Stimulated activated memory B cell treated with anti-CD40 and anti-IgM and Interleukin-4, amounts not matched to agents 10 μg/mL and 1 μg/mL and 100 μg/mL, for 72 hours (primary cell): Measurements from ENCODE around the gene DPYSL3.
"Not testable (repeated sequence)": the region's sequence is repeated elsewhere in the genome, so short reads cannot be mapped to it uniquely, and the experiment has no call there.

Experiments
- ATAC-seq: fragments of 150-1000 bp; cut with Tn5 transposase; 2 replicates; pipeline ENCODE4 v1.10.0; 2021
- H3K27ac Mint-ChIP-seq: one replicate; pipeline ENCODE4 v1.8.0; 2022; ENCODE audit warnings: mild to moderate bottlenecking, mixed read lengths
- H3K27me3 Mint-ChIP-seq: one replicate; pipeline ENCODE4 v1.8.0; 2022; ENCODE audit warnings: mixed read lengths
- H3K36me3 Mint-ChIP-seq: one replicate; pipeline ENCODE4 v1.8.0; 2022; ENCODE audit warnings: mixed read lengths
- H3K4me1 Mint-ChIP-seq: one replicate; pipeline ENCODE4 v1.8.0; 2022; ENCODE audit warnings: mixed read lengths
- H3K4me3 Mint-ChIP-seq: one replicate; pipeline ENCODE4 v1.8.0; 2022; ENCODE audit warnings: mild to moderate bottlenecking, moderate library complexity, mixed read lengths
- H3K9me3 Mint-ChIP-seq: one replicate; pipeline ENCODE4 v1.8.0; 2022; ENCODE audit warnings: mixed read lengths

The DPYSL3 gene

GRCh38 chr5:147369742-147370374, 140.0 kb downstream of the DPYSL3 start:
- H3K27ac Mint-ChIP-seq: no peak overlapping the region
- H3K36me3 Mint-ChIP-seq: no peaks in the 10 kb centered on the region
- peaks cover 11% of the 10 kb centered on the region for H3K9me3 Mint-ChIP-seq
- ATAC-seq: no peak
- H3K27me3 Mint-ChIP-seq: no peaks in the 10 kb centered on the region
- H3K4me1 Mint-ChIP-seq: no peaks in the 10 kb centered on the region
- H3K4me3 Mint-ChIP-seq: no peak overlapping the region

DNA sequence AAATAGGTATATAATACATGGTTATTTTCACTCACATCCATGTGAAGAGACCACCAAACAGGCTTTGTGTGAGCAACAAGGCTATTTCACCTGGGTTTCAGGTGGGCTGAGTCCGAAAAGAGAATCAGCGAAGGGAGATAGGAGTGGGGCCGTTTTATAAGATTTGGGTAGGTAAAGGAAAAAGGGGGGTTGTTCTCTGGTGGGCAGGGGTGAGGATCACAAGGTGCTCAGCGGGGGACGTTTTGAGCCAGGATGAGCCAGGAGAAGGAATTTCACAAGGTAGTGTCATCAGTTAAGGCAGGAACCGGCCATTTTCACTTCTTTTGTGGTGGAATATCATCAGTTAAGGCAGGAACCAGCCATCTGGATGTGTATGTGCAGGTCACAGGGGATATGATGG, 142.5 kb downstream of the DPYSL3 start:
- peaks cover 15% of the 10 kb centered on the region for H3K9me3 Mint-ChIP-seq
- not testable (repeated sequence) for ATAC-seq, H3K27me3 Mint-ChIP-seq, H3K4me3 Mint-ChIP-seq, H3K4me1 Mint-ChIP-seq, H3K36me3 Mint-ChIP-seq, H3K27ac Mint-ChIP-seq

DNA sequence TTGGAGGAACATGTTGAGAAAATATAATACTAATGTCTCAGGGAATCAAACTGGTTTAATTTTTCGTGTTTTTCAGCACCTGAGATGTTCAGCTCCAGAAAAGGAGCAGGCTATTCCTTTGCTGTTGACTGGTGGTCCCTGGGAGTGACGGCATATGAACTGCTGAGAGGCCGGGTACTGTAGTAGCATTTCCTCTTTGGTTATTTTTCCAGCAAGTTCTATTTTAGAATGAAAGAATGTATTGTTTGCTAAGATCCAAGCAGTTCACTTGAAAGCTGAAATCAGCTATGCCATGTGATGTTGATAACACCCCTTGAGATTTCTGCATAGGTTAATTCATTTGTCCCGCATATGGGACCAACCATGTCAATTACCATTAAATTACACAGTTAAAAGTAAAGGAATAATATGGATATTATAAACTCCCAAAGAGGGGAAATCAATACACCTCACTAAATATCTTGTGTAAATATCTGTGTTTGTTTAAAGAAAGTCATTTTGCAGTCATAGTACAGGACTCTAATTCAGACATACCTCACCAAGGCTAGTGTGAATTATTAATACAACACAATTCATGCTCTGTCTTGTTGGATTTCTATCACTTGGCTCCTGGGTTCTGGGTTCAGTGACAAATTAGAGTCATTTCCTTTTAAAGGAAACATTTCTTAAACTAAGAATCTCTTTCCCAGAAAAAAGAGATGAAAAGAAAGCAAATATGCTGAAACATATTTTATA, 148.3 kb downstream of the DPYSL3 start:
- Mint-ChIP-seq H3K4me3 (no peak overlapping the region), H3K27ac (no peak overlapping the region), H3K9me3 (peaks cover 16% of the 10 kb centered on the region), H3K27me3 (no peaks in the 10 kb centered on the region), H3K4me1 (no peaks in the 10 kb centered on the region), H3K36me3 (no peaks in the 10 kb centered on the region)
- ATAC-seq: no peak

DNA sequence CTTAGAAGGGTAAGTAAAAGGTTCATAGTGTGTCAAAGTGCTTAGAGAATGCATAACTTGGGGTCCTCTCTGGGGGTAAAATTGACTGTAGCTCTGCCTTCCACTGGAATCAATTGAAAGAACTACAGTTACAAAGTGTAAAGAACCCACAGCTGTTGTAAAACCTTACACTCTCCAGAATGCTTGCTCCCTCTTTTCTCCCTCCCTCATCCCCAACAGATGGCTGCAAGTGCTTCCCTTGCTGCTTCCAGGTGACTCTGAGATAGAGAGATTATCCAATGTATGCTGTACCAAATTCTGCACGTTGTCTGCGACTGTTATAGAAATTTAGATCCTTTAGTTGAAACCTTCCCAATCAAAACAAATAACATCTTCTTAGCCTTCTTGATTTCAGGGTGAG, 149.1 kb downstream of the DPYSL3 start:
- Mint-ChIP-seq H3K27ac (no peak overlapping the region), H3K9me3 (peaks cover 12% of the 10 kb centered on the region), H3K4me1 (no peaks in the 10 kb centered on the region), H3K4me3 (no peak overlapping the region), H3K27me3 (no peaks in the 10 kb centered on the region), H3K36me3 (no peaks in the 10 kb centered on the region)
- no peak for ATAC-seq

DNA sequence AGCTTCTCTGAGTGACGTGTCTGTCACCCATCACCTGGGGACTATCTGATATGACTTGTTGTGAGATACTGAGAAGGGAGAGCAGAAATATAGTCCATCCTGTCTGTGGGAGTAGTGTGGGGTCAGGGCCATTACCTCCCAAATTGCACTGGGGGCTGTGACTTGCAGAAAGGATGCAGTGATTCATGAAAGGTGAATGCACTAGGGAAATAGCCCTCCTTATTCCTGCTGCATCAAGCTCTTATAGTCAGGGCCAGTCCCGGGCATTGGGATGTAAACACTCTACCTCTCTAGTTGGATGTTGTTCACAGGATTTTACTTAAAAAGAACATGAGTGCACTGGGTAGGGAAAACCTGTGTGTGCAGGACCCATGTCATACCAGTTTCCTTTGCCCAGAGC, 150.3 kb downstream of the DPYSL3 start:
- Mint-ChIP-seq H3K27ac (no peak overlapping the region), H3K9me3 (peaks cover 8% of the 10 kb centered on the region), H3K4me1 (no peaks in the 10 kb centered on the region), H3K4me3 (no peak overlapping the region), H3K27me3 (no peaks in the 10 kb centered on the region), H3K36me3 (no peaks in the 10 kb centered on the region)
- no peak for ATAC-seq

- Mint-ChIP-seq H3K4me3 (no peak overlapping the region), H3K9me3 (peaks cover 6% of the 10 kb centered on the region), H3K4me1 (no peaks in the 10 kb centered on the region), H3K27me3 (no peaks in the 10 kb centered on the region), H3K36me3 (no peaks in the 10 kb centered on the region), H3K27ac (no peak overlapping the region)
- no peak for ATAC-seq
Measured at GRCh38 chr5:147359101-147359500, 150.8 kb downstream of the DPYSL3 start.

GRCh38 chr5:147349241-147349640, 160.6 kb downstream of the DPYSL3 start:
- no peaks in the 10 kb centered on the region for H3K4me1 Mint-ChIP-seq
- no peak overlapping the region for H3K27ac Mint-ChIP-seq
- no peak for ATAC-seq
- no peaks in the 10 kb centered on the region for H3K36me3 Mint-ChIP-seq
- H3K27me3 Mint-ChIP-seq: no peaks in the 10 kb centered on the region
- H3K4me3 Mint-ChIP-seq: no peak overlapping the region
- H3K9me3 Mint-ChIP-seq: no peaks in the 10 kb centered on the region

GRCh38 chr5:147348451-147348850, 161.4 kb downstream of the DPYSL3 start:
- no peak for ATAC-seq
- H3K27ac Mint-ChIP-seq: no peak overlapping the region
- no peaks in the 10 kb centered on the region for H3K4me1 Mint-ChIP-seq
- no peaks in the 10 kb centered on the region for H3K36me3 Mint-ChIP-seq
- H3K27me3 Mint-ChIP-seq: no peaks in the 10 kb centered on the region
- no peaks in the 10 kb centered on the region for H3K9me3 Mint-ChIP-seq
- H3K4me3 Mint-ChIP-seq: no peak overlapping the region

- Mint-ChIP-seq H3K27ac (no peak overlapping the region), H3K36me3 (no peaks in the 10 kb centered on the region), H3K4me3 (no peak overlapping the region), H3K4me1 (no peaks in the 10 kb centered on the region), H3K27me3 (no peaks in the 10 kb centered on the region), H3K9me3 (no peaks in the 10 kb centered on the region)
- ATAC-seq: no peak
Measured at GRCh38 chr5:147348046-147348445, 161.8 kb downstream of the DPYSL3 start.

DNA sequence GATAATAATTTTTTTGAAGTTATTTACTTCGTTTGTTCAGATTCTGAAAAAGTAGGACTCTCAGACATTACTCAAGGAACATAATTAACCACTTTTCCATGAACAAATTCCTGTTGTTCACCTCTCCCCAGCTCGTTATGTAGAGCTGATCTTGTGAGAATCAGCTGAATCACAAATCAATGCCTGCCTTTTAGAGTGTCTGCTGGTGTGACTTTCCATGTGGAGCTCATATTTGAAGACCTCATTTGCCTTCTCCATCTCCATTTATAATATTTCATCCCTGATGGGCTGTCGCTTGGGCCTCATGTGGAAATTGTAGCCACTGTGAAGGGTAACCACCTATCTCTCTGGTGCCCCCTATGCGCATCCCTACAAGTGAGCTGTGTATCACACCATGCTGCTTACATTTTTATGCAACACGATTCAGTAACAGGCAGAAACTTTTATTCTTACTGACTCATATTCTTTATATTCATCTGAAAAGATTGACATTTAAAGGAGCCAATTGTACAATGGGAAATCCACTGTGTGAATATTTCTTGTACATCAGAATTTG, 163.8 kb downstream of the DPYSL3 start:
- no peak for ATAC-seq
- Mint-ChIP-seq H3K27ac (no peak overlapping the region), H3K4me1 (no peaks in the 10 kb centered on the region), H3K9me3 (no peaks in the 10 kb centered on the region), H3K4me3 (no peak overlapping the region), H3K27me3 (no peaks in the 10 kb centered on the region), H3K36me3 (no peaks in the 10 kb centered on the region)

DNA sequence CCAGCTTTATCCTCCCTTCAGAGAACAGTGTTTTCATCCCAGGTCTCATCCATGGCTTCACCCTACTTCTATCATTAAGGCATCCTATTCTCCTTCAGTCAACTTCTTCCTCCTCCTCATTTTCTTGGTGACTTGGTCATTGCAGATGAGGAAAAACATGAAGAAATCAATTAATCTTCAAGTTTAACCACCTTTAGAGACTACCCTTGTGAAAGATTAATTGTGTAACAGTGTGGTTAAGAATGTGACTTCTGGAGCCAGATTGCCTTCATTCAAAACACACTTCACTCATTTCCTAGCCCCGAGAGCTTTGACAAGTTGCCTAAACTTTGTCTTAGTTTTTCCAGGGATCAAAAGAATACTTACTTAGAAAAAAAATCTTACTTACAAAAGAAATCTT, 165.0 kb downstream of the DPYSL3 start:
- H3K36me3 Mint-ChIP-seq: no peaks in the 10 kb centered on the region
- no peaks in the 10 kb centered on the region for H3K4me1 Mint-ChIP-seq
- H3K27ac Mint-ChIP-seq: no peak overlapping the region
- ATAC-seq: no peak
- no peaks in the 10 kb centered on the region for H3K27me3 Mint-ChIP-seq
- H3K9me3 Mint-ChIP-seq: no peaks in the 10 kb centered on the region
- H3K4me3 Mint-ChIP-seq: no peak overlapping the region

DNA sequence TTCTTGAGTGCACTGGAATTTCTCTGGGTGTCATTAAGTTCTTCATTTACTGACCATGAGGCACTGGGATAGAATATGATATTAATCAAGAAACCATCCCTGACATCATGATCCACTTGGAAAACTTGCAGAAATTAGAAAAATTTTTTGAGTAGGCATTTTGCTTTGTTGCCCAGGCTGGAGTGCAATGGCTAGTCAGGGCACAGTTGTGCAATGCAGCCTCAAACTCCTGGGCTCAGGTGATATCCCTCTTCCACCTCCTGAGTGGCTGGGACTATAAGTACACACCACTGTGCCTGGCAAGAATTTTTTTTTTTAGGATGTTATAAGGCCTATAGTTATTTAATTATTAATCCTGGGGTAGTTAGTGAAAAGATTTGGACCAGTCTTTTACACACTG, 168.5 kb downstream of the DPYSL3 start:
- Mint-ChIP-seq H3K27ac (no peak overlapping the region), H3K4me3 (no peak overlapping the region), H3K27me3 (no peaks in the 10 kb centered on the region), H3K36me3 (no peaks in the 10 kb centered on the region), H3K4me1 (no peaks in the 10 kb centered on the region), H3K9me3 (peaks cover 10% of the 10 kb centered on the region)
- ATAC-seq: no peak

GRCh38 chr5:147340941-147341340, 168.9 kb downstream of the DPYSL3 start:
- no peak overlapping the region for H3K4me3 Mint-ChIP-seq
- H3K9me3 Mint-ChIP-seq: peaks cover 10% of the 10 kb centered on the region
- H3K4me1 Mint-ChIP-seq: no peaks in the 10 kb centered on the region
- no peak overlapping the region for H3K27ac Mint-ChIP-seq
- no peaks in the 10 kb centered on the region for H3K27me3 Mint-ChIP-seq
- no peak for ATAC-seq
- H3K36me3 Mint-ChIP-seq: no peaks in the 10 kb centered on the region
